NB4 (cell line): Measurements from ENCODE around the gene EDEM3.

Experiments used
- DNase-seq: peaks from one replicate; pipeline ENCODE4 v3.0.0; 2010; ENCODE audit warnings: low read depth
- H3K4me3 ChIP-seq: one replicate; pipeline ENCODE4 v1.5.1; 2011; ENCODE audit warnings: mild to moderate bottlenecking, low read depth, low read length, moderate library complexity
- MYC ChIP-seq: IDR thresholded peaks from 2 replicates; pipeline ENCODE4 v1.6.1; 2011; ENCODE audit warnings: low read depth, low read length
- POLR2A ChIP-seq: IDR thresholded peaks from 2 replicates; pipeline ENCODE4 v1.6.1; 2011; ENCODE audit warnings: mild to moderate bottlenecking; ENCODE audit not compliant: insufficient read length; ENCODE audit errors: extremely low read depth
- TF ChIP-seq, protein P1 (sequence below): IDR thresholded peaks from one replicate; pipeline ENCODE4 v1.5.1; 2012; ENCODE audit warnings: low read depth, low read length
- TF ChIP-seq, protein P2 (sequence below): IDR thresholded peaks from 2 replicates; pipeline ENCODE4 v1.6.1; 2011; ENCODE audit warnings: low read depth, low read length

EDEM3 gene

DNA sequence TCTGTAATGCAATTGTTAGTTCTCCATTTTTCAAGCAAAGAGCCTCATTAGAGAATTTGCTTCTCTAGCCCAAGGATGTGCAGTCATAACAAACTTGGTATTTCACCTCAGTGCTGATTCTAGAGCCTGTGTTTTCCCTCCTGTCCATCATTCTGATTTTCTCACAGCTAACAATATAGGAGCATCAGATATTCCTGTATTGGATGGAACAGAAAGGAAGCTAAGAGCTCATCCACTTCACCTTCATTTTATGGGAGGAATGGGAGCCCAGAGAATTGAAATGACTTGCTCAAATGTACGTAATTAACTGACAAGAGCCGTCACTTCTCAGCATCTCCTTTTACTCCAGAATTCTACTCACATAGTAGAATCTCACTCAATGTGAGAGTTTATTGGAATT, 96.6 kb downstream of the EDEM3 start:
- no peak for DNase-seq
- H3K4me3 ChIP-seq, result no peak overlapping the region
- TF ChIP-seq, protein P1, sequence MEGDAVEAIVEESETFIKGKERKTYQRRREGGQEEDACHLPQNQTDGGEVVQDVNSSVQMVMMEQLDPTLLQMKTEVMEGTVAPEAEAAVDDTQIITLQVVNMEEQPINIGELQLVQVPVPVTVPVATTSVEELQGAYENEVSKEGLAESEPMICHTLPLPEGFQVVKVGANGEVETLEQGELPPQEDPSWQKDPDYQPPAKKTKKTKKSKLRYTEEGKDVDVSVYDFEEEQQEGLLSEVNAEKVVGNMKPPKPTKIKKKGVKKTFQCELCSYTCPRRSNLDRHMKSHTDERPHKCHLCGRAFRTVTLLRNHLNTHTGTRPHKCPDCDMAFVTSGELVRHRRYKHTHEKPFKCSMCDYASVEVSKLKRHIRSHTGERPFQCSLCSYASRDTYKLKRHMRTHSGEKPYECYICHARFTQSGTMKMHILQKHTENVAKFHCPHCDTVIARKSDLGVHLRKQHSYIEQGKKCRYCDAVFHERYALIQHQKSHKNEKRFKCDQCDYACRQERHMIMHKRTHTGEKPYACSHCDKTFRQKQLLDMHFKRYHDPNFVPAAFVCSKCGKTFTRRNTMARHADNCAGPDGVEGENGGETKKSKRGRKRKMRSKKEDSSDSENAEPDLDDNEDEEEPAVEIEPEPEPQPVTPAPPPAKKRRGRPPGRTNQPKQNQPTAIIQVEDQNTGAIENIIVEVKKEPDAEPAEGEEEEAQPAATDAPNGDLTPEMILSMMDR, result no peak
- TF ChIP-seq MYC (no peak), POLR2A (no peak)
- TF ChIP-seq, protein P2, sequence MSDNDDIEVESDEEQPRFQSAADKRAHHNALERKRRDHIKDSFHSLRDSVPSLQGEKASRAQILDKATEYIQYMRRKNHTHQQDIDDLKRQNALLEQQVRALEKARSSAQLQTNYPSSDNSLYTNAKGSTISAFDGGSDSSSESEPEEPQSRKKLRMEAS, result no peak

DNA sequence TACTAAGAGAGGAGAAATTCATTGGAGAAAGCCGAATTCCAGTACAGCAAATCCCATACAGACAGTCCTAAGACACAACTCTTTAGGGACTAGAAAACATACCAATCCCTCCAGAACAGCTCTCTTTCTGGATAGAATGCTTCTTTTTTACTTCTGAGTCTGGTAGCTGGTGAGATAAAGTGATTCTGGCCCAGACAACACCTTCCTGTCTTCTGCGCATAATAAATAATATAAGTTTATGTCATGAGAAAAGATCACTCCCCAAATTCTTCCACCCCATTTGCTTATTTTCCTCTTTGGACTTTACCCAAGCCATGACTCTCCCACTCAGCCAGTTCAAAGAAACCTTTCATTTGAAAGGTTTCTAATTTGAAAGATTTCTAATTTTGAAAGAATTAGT, 98.4 kb downstream of the EDEM3 start:
- no peak overlapping the region for H3K4me3 ChIP-seq
- TF ChIP-seq, protein P2, result no peak
- no peak for TF ChIP-seq POLR2A
- TF ChIP-seq, protein P1, result no peak
- no peak for TF ChIP-seq MYC
- DNase-seq, result no peak

DNA sequence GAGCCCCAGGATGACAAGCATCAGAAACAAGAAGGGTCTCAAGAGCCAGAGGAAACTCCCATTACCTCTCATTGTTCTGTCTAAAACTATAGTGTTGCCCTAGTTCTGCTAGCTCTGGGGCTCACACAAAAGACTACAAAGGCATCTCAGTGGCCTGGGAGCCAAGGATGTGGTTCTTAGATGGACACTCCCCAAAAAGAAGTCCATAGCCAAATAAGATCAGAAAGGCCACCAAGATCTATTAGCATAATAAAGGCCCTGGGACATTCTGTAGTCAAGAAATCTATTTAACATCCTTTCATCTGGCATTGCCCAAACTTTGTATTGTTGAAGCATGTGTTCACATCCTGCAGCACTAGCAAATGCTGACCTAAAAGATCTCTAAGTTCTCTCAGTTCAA, 99.5 kb downstream of the EDEM3 start:
- DNase-seq, result no peak
- H3K4me3 ChIP-seq, result no peak overlapping the region
- TF ChIP-seq, protein P2, result no peak
- TF ChIP-seq POLR2A (no peak), MYC (no peak)
- TF ChIP-seq, protein P1, result no peak

DNA sequence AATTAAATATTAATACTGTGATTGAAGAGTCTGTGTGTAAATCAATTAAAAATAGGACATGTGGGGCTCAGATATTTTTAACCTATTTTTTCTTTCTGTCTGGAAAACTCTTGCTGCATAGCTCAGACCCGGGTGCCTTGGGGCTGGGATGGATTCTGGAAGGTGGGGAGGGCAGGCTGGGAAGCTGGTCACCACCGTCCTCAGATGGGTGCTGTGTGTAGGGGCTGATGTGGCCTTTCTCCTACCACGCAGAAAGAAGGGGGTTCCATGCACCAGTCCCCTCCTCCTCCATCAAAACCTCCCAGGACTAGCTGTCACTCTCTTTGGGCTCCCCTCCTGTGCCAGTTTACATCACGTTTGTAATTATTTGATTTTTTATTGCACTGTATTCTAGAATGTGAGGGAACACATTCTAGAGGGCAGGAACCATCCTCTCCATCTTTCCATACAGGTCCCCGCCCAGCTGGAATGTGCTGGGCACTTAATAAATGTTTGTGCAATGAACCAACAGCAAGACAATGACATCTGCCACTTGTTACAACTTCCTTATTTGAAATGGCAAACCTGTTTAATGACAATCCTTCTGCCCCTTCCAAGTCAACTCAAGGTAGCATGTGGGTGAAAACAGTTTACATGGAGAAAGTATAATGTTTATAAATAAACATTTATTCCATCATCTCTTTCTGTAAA, 104.3 kb downstream of the EDEM3 start:
- TF ChIP-seq, protein P1, result no peak
- no peak for TF ChIP-seq MYC
- TF ChIP-seq, protein P2, result no peak
- TF ChIP-seq POLR2A, result no peak
- DNase-seq, result no peak
- H3K4me3 ChIP-seq, result no peak overlapping the region

DNA sequence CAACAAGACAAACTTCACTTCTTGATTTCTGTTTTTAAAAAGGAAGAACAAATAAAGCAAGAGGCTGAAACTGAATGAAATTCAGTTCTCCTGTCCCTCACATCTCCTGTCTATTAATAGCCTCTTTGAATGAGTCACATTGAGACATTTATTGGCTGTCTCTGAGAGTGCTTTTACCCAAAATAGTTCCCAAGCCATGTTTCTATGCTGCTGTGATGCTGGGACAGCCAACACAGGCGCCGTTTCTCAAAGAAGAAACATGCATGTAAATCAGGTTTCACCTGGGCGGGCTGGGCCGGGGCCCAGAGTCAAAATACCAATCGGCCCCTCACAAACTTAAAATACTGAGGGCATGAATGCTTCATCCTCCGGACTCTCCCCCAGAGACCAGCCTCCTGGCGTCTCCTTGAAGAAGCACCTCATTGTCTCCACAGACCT, 105.2 kb downstream of the EDEM3 start:
- TF ChIP-seq MYC (no peak), POLR2A (no peak)
- TF ChIP-seq, protein P2, result no peak
- TF ChIP-seq, protein P1, result no peak
- DNase-seq, result no peak
- H3K4me3 ChIP-seq, result no peak overlapping the region
